HepG2 (cell line): Measurements from ENCODE around the gene EBF4. TPM values are rescaled to one million over a fixed set of nuclear protein-coding genes. Genes with fewer than 3 reads are reported as not detected.

ENCODE experiments used
- AHDC1 ChIP-seq: sonication (generic); formaldehyde crosslinking; IDR thresholded peaks from 2 replicates; pipeline ENCODE4 v1.5.1; 2020; ENCODE audit warnings: mild to moderate bottlenecking, missing genetic modification reagents, borderline replicate concordance
- LBX2 ChIP-seq: sonication (generic); formaldehyde crosslinking; IDR thresholded peaks from 2 replicates; pipeline ENCODE4 v1.5.0; 2020; ENCODE audit warnings: missing genetic modification reagents, mild to moderate bottlenecking, borderline replicate concordance
- MYPOP ChIP-seq: sonication (generic); formaldehyde crosslinking; IDR thresholded peaks from 2 replicates; pipeline ENCODE4 v1.8.1; 2023; ENCODE audit warnings: mild to moderate bottlenecking, moderate library complexity, missing genetic modification reagents
- RBAK ChIP-seq: sonication (generic); formaldehyde crosslinking; IDR thresholded peaks from 2 replicates; pipeline ENCODE4 v1.5.1; 2020; ENCODE audit warnings: mild to moderate bottlenecking, missing genetic modification reagents
- SP140L ChIP-seq: sonication (generic); formaldehyde crosslinking; IDR thresholded peaks from 2 replicates; pipeline ENCODE4 v1.4.0; 2020; ENCODE audit warnings: missing genetic modification reagents, borderline replicate concordance
- ZNF331 ChIP-seq: sonication (generic); formaldehyde crosslinking; IDR thresholded peaks from 2 replicates; pipeline ENCODE4 v1.4.0; 2020; ENCODE audit warnings: missing genetic modification reagents
- ZNF451 ChIP-seq: sonication (generic); formaldehyde crosslinking; IDR thresholded peaks from 2 replicates; pipeline ENCODE4 v1.5.0; 2020; ENCODE audit warnings: mild to moderate bottlenecking, missing genetic modification reagents
- ZNF850 ChIP-seq: sonication (generic); formaldehyde crosslinking; conservative IDR thresholded peaks from 2 replicates; pipeline ENCODE4 v1.9.0; 2021; ENCODE audit warnings: mild to moderate bottlenecking, missing genetic modification reagents
- ZSCAN9 ChIP-seq: IDR thresholded peaks from 2 replicates; pipeline ENCODE4 v1.6.1; 2016; ENCODE audit warnings: borderline replicate concordance
- polyA plus RNA-seq, 8 experiments: library from polyadenylated mRNA; depleted of rRNA in 3 of 8; stranded (reverse) in 7 of 8; unstranded in 1 of 8; fragments of >200 nt; fragmentation: Illumina TruSeq in 4 of 8; extraction: Trizol in 4 of 8; gene quantifications; 2 replicates each; pipeline versions ENCODE4 v1.2.1 to v1.2.3, GENCODE V29; 2011 to 2016; ENCODE audit warnings: low read depth in 4 of 8, missing spikeins in 1 of 8, mixed read lengths in 1 of 8; ENCODE audit not compliant: insufficient read depth in 1 of 8
- total RNA-seq, 5 experiments: library from RNA; depleted of rRNA; stranded (reverse); fragments of >200 nt; fragmentation: Illumina TruSeq; extraction: Trizol; gene quantifications; 2 replicates each; pipeline ENCODE4 v1.2.3, GENCODE V29; 2016; ENCODE audit warnings: low read depth in 1 of 5

The EBF4 gene
- total and polyA plus RNA-seq, 2 of the 13 experiments (the other 11 are each of a cell fraction or from before 2014, with no cell fraction given): 0.84 to 2.2 TPM

- TF ChIP-seq AHDC1 (peak; percentile 27; the same call in 1 of the 2 replicates), ZNF331 (CRISPR knock-in tag) (0 out of 2 replicates have a peak, but pooled peaks have one; percentile 8), RBAK (CRISPR knock-in tag) (no peak), LBX2 (CRISPR knock-in tag) (peak; percentile 93), MYPOP (CRISPR knock-in tag) (peak; percentile 9; the same call in 1 of the 2 replicates), ZNF451 (CRISPR knock-in tag) (0 out of 2 replicates have a peak, but pooled peaks have one; percentile 16), SP140L (no peak), ZSCAN9 (0 out of 2 replicates have a peak, but pooled peaks have one; percentile 12), ZNF850 (CRISPR knock-in tag) (0 out of 2 replicates have a peak, but pooled peaks have one; percentile 6)
- TF ChIP-seq, all 625 proteins: peak for 13
Measured at GRCh38 chr20:2663364-2663886, 29.2 kb upstream of the EBF4 start (continued).
